ENCODE data around the gene ZNF577. TPM values are rescaled to one million over a fixed set of nuclear protein-coding genes. Genes with fewer than 3 reads are reported as not detected.

Gene ZNF577
- polyA plus RNA-seq, 10 donors, result 10.1 to 21.2 (median 15.0) TPM

- no peak for DNase-seq
Observed at GRCh38 chr19:51882518-51882917, 5.2 kb downstream of the ZNF577 start.

GRCh38 chr19:51873097-51873496 is 14.7 kb downstream of the ZNF577 start:
- no peak for DNase-seq

- DNase-seq, result no peak
Observed at GRCh38 chr19:51861870-51862622, 25.7 kb downstream of the ZNF577 start.

GRCh38 chr19:51837145-51837544 is 50.6 kb downstream of the ZNF577 start:
- no peak for DNase-seq

GRCh38 chr19:51830274-51830673 is 57.5 kb downstream of the ZNF577 start:
- DNase-seq, result peak in 1 of 3 donors; percentile 11

- peak in 1 of 3 donors; percentile 23 for DNase-seq
Observed at GRCh38 chr19:51824281-51825005, 63.3 kb downstream of the ZNF577 start.

GRCh38 chr19:51822946-51823345 is 64.8 kb downstream of the ZNF577 start:
- DNase-seq, result no peak

GRCh38 chr19:51822325-51822724 is 65.4 kb downstream of the ZNF577 start:
- DNase-seq, result no peak

GRCh38 chr19:51821921-51822320 is 65.8 kb downstream of the ZNF577 start:
- DNase-seq, result no peak

- DNase-seq, result no peak
Observed at GRCh38 chr19:51821456-51821855, 66.3 kb downstream of the ZNF577 start.

Other genes with a start within 250 kb of the ZNF577 start
- gene SIGLEC14, start 241.1 kb downstream of the ZNF577 start, polyA plus RNA-seq (ENCODE audit: insufficient read length in 10 of 10), result 1 to 10 TPM; 1.0 to 2.7 (median 1.8) TPM
- 10 to 100 TPM in 2 of 10 donors, 1 to 10 TPM in 8; 4.5 to 13.3 (median 6.8) TPM for gene SPACA6, start 194.6 kb downstream of the ZNF577 start, polyA plus RNA-seq (ENCODE audit: insufficient read length in 10 of 10)
- under 1 TPM in 4 of 10 donors, not detected in 6; 0.16 to 0.33 (median 0.18) TPM for gene HAS1, start 164.0 kb downstream of the ZNF577 start, polyA plus RNA-seq (ENCODE audit: insufficient read length in 10 of 10)
- gene FPR1, start 136.1 kb downstream of the ZNF577 start, polyA plus RNA-seq (ENCODE audit: insufficient read length in 10 of 10), result 1 to 10 TPM in 9 of 10 donors, under 1 TPM in 1; 0.88 to 2.6 (median 1.7) TPM
- under 1 TPM; 0.08 to 0.44 (median 0.27) TPM for gene FPR2, start 126.8 kb downstream of the ZNF577 start, polyA plus RNA-seq (ENCODE audit: insufficient read length in 10 of 10)
- gene FPR3, start 92.8 kb downstream of the ZNF577 start, polyA plus RNA-seq (ENCODE audit: insufficient read length in 10 of 10), result under 1 TPM; 0.16 to 0.71 (median 0.24) TPM
- 10 to 100 TPM in 9 of 10 donors, 1 to 10 TPM in 1; 8.7 to 15.6 (median 11.8) TPM for gene ZNF649, start 17.1 kb upstream of the ZNF577 start, polyA plus RNA-seq (ENCODE audit: insufficient read length in 10 of 10)
- 1 to 10 TPM; 4.6 to 7.5 (median 5.4) TPM for gene ZNF613, start 39.5 kb upstream of the ZNF577 start, polyA plus RNA-seq (ENCODE audit: insufficient read length in 10 of 10)
- gene ZNF350, start 98.9 kb upstream of the ZNF577 start, polyA plus RNA-seq (ENCODE audit: insufficient read length in 10 of 10), result 1 to 10 TPM; 5.6 to 9.8 (median 8.0) TPM
- gene ZNF615, start 120.3 kb upstream of the ZNF577 start, polyA plus RNA-seq (ENCODE audit: insufficient read length in 10 of 10), result 10 to 100 TPM in 5 of 10 donors, 1 to 10 TPM in 5; 7.6 to 12.5 (median 10.1) TPM
- 10 to 100 TPM in 4 of 10 donors, 1 to 10 TPM in 6; 7.4 to 10.9 (median 9.4) TPM for gene ZNF614, start 140.4 kb upstream of the ZNF577 start, polyA plus RNA-seq (ENCODE audit: insufficient read length in 10 of 10)
- gene ZNF432, start 160.9 kb upstream of the ZNF577 start, polyA plus RNA-seq (ENCODE audit: insufficient read length in 10 of 10), result 10 to 100 TPM in 5 of 10 donors, 1 to 10 TPM in 5; 7.3 to 14.6 (median 10.0) TPM
- gene ZNF841, start 207.8 kb upstream of the ZNF577 start, polyA plus RNA-seq (ENCODE audit: insufficient read length in 10 of 10), result 10 to 100 TPM in 5 of 10 donors, 1 to 10 TPM in 5; 8.2 to 18.9 (median 10.0) TPM

Data from muscle of back (tissue), 11 donors.